GM23338 (cell line): ENCODE results near the gene IFITM1. TPM values are rescaled to one million over a fixed set of nuclear protein-coding genes. Genes with fewer than 3 reads are reported as not detected.

ENCODE experiments used
- ATAC-seq: fragments of 200-7000 bp; cut with Tn5 transposase; 3 replicates; pipeline ENCODE4 v1.9.1; 2020
- DNase-seq: peaks from one replicate; pipeline ENCODE4 v3.0.0-alpha.2; 2015; ENCODE audit warnings: low spot score
- H2AFZ ChIP-seq: fragments of 200-600 bp; sonication (generic); 2 replicates; pipeline ENCODE4 v1.8.0; 2016; ENCODE audit warnings: antibody characterized with exemption, mild to moderate bottlenecking, moderate library complexity
- H3F3A ChIP-seq: fragments of 200-600 bp; sonication (generic); replicated peaks from 2 replicates; pipeline ENCODE4 v1.8.0; 2017; ENCODE audit warnings: antibody characterized with exemption, mixed run types, low read depth
- H3K27ac ChIP-seq: fragments of 200-600 bp; sonication (generic); 2 replicates; pipeline ENCODE4 v1.6.1; 2016; ENCODE audit warnings: low read depth
- H3K27me3 ChIP-seq: fragments of 200-600 bp; sonication (generic); 2 replicates; pipeline ENCODE4 v1.8.0; 2016; ENCODE audit warnings: mild to moderate bottlenecking, mixed run types, moderate library complexity; ENCODE audit not compliant: insufficient read depth
- H3K36me3 ChIP-seq: fragments of 200-600 bp; sonication (generic); 2 replicates; pipeline ENCODE4 v1.8.0; 2016; ENCODE audit warnings: mild to moderate bottlenecking; ENCODE audit not compliant: insufficient read depth
- H3K4me1 ChIP-seq: fragments of 200-600 bp; sonication (generic); 2 replicates; pipeline ENCODE4 v1.8.0; 2016; ENCODE audit warnings: mild to moderate bottlenecking, moderate library complexity; ENCODE audit not compliant: insufficient read depth
- H3K4me2 ChIP-seq: fragments of 200-600 bp; sonication (generic); 2 replicates; pipeline ENCODE4 v1.7.1; 2017; ENCODE audit warnings: mixed run types
- H3K4me3 ChIP-seq: fragments of 200-600 bp; sonication (generic); 2 replicates; pipeline ENCODE4 v1.6.1; 2016; ENCODE audit warnings: mixed run types
- H3K79me2 ChIP-seq: fragments of 200-600 bp; sonication (generic); replicated peaks from 2 replicates; pipeline ENCODE4 v1.8.0; 2017; ENCODE audit warnings: mild to moderate bottlenecking; ENCODE audit not compliant: insufficient read depth
- H3K9me2 ChIP-seq: fragments of 200-600 bp; sonication (generic); 2 replicates; pipeline ENCODE4 v1.8.0; 2017; ENCODE audit not compliant: insufficient read depth
- H4K20me1 ChIP-seq: fragments of 200-600 bp; sonication (generic); replicated peaks from 2 replicates; pipeline ENCODE4 v1.8.0; 2017; ENCODE audit warnings: mild to moderate bottlenecking; ENCODE audit not compliant: insufficient read depth
- H3K27ac Mint-ChIP-seq: 2 replicates; pipeline ENCODE4 v1.8.0; 2020; ENCODE audit warnings: inconsistent platforms, mild to moderate bottlenecking, moderate library complexity, mixed read lengths
- H3K27me3 Mint-ChIP-seq: 3 replicates; pipeline ENCODE4 v1.8.0; 2022; ENCODE audit warnings: low read depth, mild to moderate bottlenecking, moderate library complexity, mixed read lengths, inconsistent platforms; ENCODE audit not compliant: insufficient read depth, poor library complexity
- H3K36me3 Mint-ChIP-seq: 3 replicates; pipeline ENCODE4 v1.8.0; 2021; ENCODE audit warnings: low read depth, mild to moderate bottlenecking, inconsistent platforms, moderate library complexity, mixed read lengths
- H3K4me1 Mint-ChIP-seq: 3 replicates; pipeline ENCODE4 v1.8.0; 2020; ENCODE audit warnings: mild to moderate bottlenecking, inconsistent platforms, mixed read lengths
- H3K4me3 Mint-ChIP-seq: 3 replicates; pipeline ENCODE4 v1.8.0; 2021; ENCODE audit warnings: moderate library complexity, mild to moderate bottlenecking, inconsistent platforms, mixed read lengths
- H3K9me3 Mint-ChIP-seq: 3 replicates; pipeline ENCODE4 v1.8.0; 2020; ENCODE audit warnings: moderate library complexity, mild to moderate bottlenecking, inconsistent platforms, mixed read lengths
- CREB1 ChIP-seq: fragments of 250-450 bp; sonication (Bioruptor Pico); IDR thresholded peaks from 2 replicates; pipeline ENCODE4 v1.5.0; 2020; ENCODE audit warnings: low read depth, mild to moderate bottlenecking, moderate library complexity
- EZH2 ChIP-seq: fragments of 200-600 bp; sonication (generic); IDR thresholded peaks from one replicate; pipeline ENCODE4 v1.8.0; 2017; ENCODE audit warnings: antibody characterized with exemption, mild to moderate bottlenecking, low read depth; ENCODE audit not compliant: unreplicated experiment
- EZH2phosphoT487 ChIP-seq: fragments of 200-600 bp; sonication (generic); IDR thresholded peaks from one replicate; pipeline ENCODE4 v1.8.1; 2018; ENCODE audit warnings: antibody characterized with exemption; ENCODE audit not compliant: unreplicated experiment
- JUNB ChIP-seq: IDR thresholded peaks from one replicate; pipeline ENCODE4 v1.6.1; 2016; ENCODE audit warnings: antibody characterized with exemption; ENCODE audit not compliant: unreplicated experiment
- NANOG ChIP-seq: IDR thresholded peaks from 2 replicates; pipeline ENCODE4 v1.6.1; 2016; ENCODE audit warnings: antibody characterized with exemption, borderline replicate concordance
- POLR2AphosphoS5 ChIP-seq: IDR thresholded peaks from 2 replicates; pipeline ENCODE4 v1.6.1; 2016; ENCODE audit warnings: antibody characterized with exemption, low read depth
- STAT1 ChIP-seq: IDR thresholded peaks from one replicate; pipeline ENCODE4 v1.6.1; 2016; ENCODE audit warnings: antibody characterized with exemption; ENCODE audit not compliant: unreplicated experiment
- ZNF114 ChIP-seq: fragments of 250-450 bp; sonication (Bioruptor Pico); IDR thresholded peaks from 2 replicates; pipeline ENCODE4 v1.5.0; 2020; ENCODE audit warnings: mild to moderate bottlenecking, moderate library complexity
- ZNF331 ChIP-seq: fragments of 250-450 bp; sonication (Bioruptor Pico); IDR thresholded peaks from 2 replicates; pipeline ENCODE4 v1.5.0; 2020; ENCODE audit warnings: low read depth, mild to moderate bottlenecking, moderate library complexity
- ZNF462 ChIP-seq: fragments of 250-450 bp; sonication (Bioruptor Pico); IDR thresholded peaks from 2 replicates; pipeline ENCODE4 v1.5.0; 2020; ENCODE audit warnings: mild to moderate bottlenecking, moderate library complexity
- polyA plus RNA-seq: library from polyadenylated mRNA; unstranded; fragments of >200 nt; fragmentation: Nextera tagmentation; extraction: Ambion mirVana; gene quantifications from 2 replicates; pipeline ENCODE4 v1.2.1, GENCODE V29; 2016
- total RNA-seq: library from RNA; depleted of rRNA; stranded (reverse); fragments of >200 nt; shearing (Covaris generic); gene quantifications from 2 replicates; pipeline ENCODE4 v1.2.3, GENCODE V29; 2014
- TF ChIP-seq, protein P1 (sequence below): IDR thresholded peaks from one replicate; pipeline ENCODE4 v1.6.1; 2018; ENCODE audit warnings: antibody characterized with exemption; ENCODE audit not compliant: unreplicated experiment
- TF ChIP-seq, protein P2 (sequence below): IDR thresholded peaks from 2 replicates; pipeline ENCODE4 v1.6.1; 2016; ENCODE audit warnings: antibody characterized with exemption
- TF ChIP-seq, protein P3 (sequence below), 2 experiments: fragments of 200-600 bp in 1 of 2; sonication (generic) in 1 of 2; conservative IDR thresholded peaks; 2 replicates each; pipeline versions ENCODE4 v1.5.1 to v1.6.1; 2016 to 2017; ENCODE audit warnings: antibody characterized with exemption in 2 of 2, low read depth in 2 of 2, mild to moderate bottlenecking in 2 of 2, moderate library complexity in 1 of 2

Gene IFITM1
- total and polyA plus RNA-seq, 2 experiments from 2014 or later, result 396 to 1,194 TPM

GRCh38 chr11:270451-271318 lies 43.2 kb upstream of the IFITM1 start:
- Mint-ChIP-seq H3K4me3 (no peak overlapping the region), H3K27ac (no peak overlapping the region), H3K36me3 (peaks cover 11% of the 10 kb centered on the region; the same call in 1 of the 3 replicates), H3K9me3 (peaks cover 15% of the 10 kb centered on the region), H3K4me1 (peaks cover 22% of the 10 kb centered on the region), H3K27me3 (peaks cover 10% of the 10 kb centered on the region)
- no peaks in the 10 kb centered on the region for H3K79me2 ChIP-seq
- no peak overlapping the region for H2AFZ ChIP-seq
- H3F3A ChIP-seq, result 0 out of 2 replicates have a peak, but pooled peaks cover 10% of the 10 kb centered on the region
- ATAC-seq, result no peak
- no peak for DNase-seq
- H3K4me1 ChIP-seq, result peaks cover 14% of the 10 kb centered on the region; the same call in 1 of the 2 replicates
- no peaks in the 10 kb centered on the region for H3K9me2 ChIP-seq
- no peaks in the 10 kb centered on the region for H3K27me3 ChIP-seq
- no peak overlapping the region for H3K4me2 ChIP-seq
- 0 out of 2 replicates have a peak, but pooled peaks cover 5% of the 10 kb centered on the region for H3K36me3 ChIP-seq
- no peak overlapping the region for H3K27ac ChIP-seq
- TF ChIP-seq JUNB (no peak), EZH2 (no peak), ZNF331 (CRISPR knock-in tag) (no peak), EZH2phosphoT487 (no peak), POLR2AphosphoS5 (no peak), ZNF462 (no peak), CREB1 (CRISPR knock-in tag) (no peak), ZNF114 (no peak), STAT1 (no peak), NANOG (no peak)
- TF ChIP-seq, protein P1, sequence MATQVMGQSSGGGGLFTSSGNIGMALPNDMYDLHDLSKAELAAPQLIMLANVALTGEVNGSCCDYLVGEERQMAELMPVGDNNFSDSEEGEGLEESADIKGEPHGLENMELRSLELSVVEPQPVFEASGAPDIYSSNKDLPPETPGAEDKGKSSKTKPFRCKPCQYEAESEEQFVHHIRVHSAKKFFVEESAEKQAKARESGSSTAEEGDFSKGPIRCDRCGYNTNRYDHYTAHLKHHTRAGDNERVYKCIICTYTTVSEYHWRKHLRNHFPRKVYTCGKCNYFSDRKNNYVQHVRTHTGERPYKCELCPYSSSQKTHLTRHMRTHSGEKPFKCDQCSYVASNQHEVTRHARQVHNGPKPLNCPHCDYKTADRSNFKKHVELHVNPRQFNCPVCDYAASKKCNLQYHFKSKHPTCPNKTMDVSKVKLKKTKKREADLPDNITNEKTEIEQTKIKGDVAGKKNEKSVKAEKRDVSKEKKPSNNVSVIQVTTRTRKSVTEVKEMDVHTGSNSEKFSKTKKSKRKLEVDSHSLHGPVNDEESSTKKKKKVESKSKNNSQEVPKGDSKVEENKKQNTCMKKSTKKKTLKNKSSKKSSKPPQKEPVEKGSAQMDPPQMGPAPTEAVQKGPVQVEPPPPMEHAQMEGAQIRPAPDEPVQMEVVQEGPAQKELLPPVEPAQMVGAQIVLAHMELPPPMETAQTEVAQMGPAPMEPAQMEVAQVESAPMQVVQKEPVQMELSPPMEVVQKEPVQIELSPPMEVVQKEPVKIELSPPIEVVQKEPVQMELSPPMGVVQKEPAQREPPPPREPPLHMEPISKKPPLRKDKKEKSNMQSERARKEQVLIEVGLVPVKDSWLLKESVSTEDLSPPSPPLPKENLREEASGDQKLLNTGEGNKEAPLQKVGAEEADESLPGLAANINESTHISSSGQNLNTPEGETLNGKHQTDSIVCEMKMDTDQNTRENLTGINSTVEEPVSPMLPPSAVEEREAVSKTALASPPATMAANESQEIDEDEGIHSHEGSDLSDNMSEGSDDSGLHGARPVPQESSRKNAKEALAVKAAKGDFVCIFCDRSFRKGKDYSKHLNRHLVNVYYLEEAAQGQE, result no peak
- TF ChIP-seq, protein P2, sequence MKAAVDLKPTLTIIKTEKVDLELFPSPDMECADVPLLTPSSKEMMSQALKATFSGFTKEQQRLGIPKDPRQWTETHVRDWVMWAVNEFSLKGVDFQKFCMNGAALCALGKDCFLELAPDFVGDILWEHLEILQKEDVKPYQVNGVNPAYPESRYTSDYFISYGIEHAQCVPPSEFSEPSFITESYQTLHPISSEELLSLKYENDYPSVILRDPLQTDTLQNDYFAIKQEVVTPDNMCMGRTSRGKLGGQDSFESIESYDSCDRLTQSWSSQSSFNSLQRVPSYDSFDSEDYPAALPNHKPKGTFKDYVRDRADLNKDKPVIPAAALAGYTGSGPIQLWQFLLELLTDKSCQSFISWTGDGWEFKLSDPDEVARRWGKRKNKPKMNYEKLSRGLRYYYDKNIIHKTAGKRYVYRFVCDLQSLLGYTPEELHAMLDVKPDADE, result no peak
- TF ChIP-seq, protein P3, sequence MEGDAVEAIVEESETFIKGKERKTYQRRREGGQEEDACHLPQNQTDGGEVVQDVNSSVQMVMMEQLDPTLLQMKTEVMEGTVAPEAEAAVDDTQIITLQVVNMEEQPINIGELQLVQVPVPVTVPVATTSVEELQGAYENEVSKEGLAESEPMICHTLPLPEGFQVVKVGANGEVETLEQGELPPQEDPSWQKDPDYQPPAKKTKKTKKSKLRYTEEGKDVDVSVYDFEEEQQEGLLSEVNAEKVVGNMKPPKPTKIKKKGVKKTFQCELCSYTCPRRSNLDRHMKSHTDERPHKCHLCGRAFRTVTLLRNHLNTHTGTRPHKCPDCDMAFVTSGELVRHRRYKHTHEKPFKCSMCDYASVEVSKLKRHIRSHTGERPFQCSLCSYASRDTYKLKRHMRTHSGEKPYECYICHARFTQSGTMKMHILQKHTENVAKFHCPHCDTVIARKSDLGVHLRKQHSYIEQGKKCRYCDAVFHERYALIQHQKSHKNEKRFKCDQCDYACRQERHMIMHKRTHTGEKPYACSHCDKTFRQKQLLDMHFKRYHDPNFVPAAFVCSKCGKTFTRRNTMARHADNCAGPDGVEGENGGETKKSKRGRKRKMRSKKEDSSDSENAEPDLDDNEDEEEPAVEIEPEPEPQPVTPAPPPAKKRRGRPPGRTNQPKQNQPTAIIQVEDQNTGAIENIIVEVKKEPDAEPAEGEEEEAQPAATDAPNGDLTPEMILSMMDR (conservative IDR thresholded peaks at IDR 0.05; ENCODE audit: low read depth in 2 of 2), result no peak
- H3K4me3 ChIP-seq, result no peak overlapping the region
- H4K20me1 ChIP-seq, result no peaks in the 10 kb centered on the region
